ENCODE data around the gene MYO7A. TPM values are rescaled to one million over a fixed set of nuclear protein-coding genes. Genes with fewer than 3 reads are reported as not detected.

MYO7A gene
- total and polyA plus RNA-seq, 12 donors: 0.91 to 6.8 (median 2.8) TPM

DNA sequence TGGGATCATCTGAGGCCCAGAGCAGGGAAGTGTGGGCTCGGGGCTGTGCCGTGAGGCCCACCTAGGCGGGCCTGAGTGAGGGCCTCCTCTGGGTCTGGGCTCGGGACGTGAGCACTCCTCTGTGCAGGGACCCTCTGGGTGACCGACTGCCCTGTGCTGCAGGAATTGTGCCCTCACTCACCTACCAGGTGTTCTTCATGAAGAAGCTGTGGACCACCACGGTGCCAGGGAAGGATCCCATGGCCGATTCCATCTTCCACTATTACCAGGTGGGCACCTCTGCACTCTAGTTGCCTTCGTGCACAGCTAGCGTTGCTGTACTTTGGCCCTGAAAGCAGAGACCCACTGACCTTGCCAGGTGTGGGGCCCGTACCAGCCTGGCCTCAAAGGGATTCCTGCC is 80.5 kb downstream of the MYO7A start:
- Histone ChIP-seq H3K9me3 (no peaks in the 10 kb centered on the region), H3K36me3 (no peaks in the 10 kb centered on the region), H3K4me3 (no peak overlapping the region), H3K27ac (no peak overlapping the region), H3K27me3 (no peaks in the 10 kb centered on the region), H3K4me1 (peaks cover 0 to 7% (median 0%) of the 10 kb centered on the region in 9 donors)
- DNase-seq (no peak), ATAC-seq (no peak)
- intact Hi-C loops (cut with DNase I): no loop called here
- TF ChIP-seq, protein P1, sequence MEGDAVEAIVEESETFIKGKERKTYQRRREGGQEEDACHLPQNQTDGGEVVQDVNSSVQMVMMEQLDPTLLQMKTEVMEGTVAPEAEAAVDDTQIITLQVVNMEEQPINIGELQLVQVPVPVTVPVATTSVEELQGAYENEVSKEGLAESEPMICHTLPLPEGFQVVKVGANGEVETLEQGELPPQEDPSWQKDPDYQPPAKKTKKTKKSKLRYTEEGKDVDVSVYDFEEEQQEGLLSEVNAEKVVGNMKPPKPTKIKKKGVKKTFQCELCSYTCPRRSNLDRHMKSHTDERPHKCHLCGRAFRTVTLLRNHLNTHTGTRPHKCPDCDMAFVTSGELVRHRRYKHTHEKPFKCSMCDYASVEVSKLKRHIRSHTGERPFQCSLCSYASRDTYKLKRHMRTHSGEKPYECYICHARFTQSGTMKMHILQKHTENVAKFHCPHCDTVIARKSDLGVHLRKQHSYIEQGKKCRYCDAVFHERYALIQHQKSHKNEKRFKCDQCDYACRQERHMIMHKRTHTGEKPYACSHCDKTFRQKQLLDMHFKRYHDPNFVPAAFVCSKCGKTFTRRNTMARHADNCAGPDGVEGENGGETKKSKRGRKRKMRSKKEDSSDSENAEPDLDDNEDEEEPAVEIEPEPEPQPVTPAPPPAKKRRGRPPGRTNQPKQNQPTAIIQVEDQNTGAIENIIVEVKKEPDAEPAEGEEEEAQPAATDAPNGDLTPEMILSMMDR (IDR thresholded peaks at IDR 0.05): no peak
- 84 to 92% methylated on average over 11 of the region's 11 CpGs for WGBS, 2 donors

DNA sequence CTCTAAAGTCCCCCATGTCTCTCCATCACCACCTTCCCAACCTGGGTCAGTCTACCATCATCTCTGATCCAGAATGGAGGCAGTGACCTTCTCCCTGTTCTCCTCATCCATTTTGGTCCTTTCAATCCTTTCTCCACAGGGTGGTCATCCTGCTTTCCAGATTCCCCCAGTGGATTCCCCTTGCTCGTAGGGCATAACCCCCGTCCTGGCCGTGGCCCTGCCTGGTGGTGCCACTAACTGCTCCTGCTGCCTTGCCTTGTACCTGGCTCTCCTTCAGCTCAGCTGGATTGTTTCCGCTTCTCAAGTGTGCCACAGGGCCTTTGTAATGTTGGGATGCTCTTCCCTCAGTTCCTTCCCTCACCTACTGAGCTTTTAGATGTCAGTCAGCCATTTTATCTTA is 81.6 kb downstream of the MYO7A start:
- Histone ChIP-seq H3K4me3 (no peak overlapping the region), H3K36me3 (no peaks in the 10 kb centered on the region), H3K27ac (no peak overlapping the region), H3K9me3 (no peaks in the 10 kb centered on the region), H3K27me3 (no peaks in the 10 kb centered on the region), H3K4me1 (peaks cover 0 to 7% (median 0%) of the 10 kb centered on the region in 9 donors)
- ATAC-seq (no peak), DNase-seq (no peak)
- WGBS, 2 donors: 82 to 85% methylated on average over 4 of the region's 4 CpGs
- intact Hi-C loops (cut with DNase I): no loop called here
- TF ChIP-seq, protein P1 (IDR thresholded peaks at IDR 0.05): no peak

GRCh38 chr11:77211040-77211451 is 83.0 kb downstream of the MYO7A start:
- H3K4me3 ChIP-seq: no peak overlapping the region
- no peaks in the 10 kb centered on the region for H3K27me3 ChIP-seq
- 90 to 92% methylated on average over 14 of the region's 14 CpGs for WGBS, 2 donors
- intact Hi-C loops (cut with DNase I): no loop called here
- no peak for ATAC-seq
- DNase-seq: no peak
- TF ChIP-seq, protein P1 (IDR thresholded peaks at IDR 0.05): no peak
- peaks cover 0 to 7% (median 0%) of the 10 kb centered on the region in 9 donors for H3K4me1 ChIP-seq
- no peak overlapping the region for H3K27ac ChIP-seq
- H3K36me3 ChIP-seq: no peaks in the 10 kb centered on the region
- no peaks in the 10 kb centered on the region for H3K9me3 ChIP-seq

GRCh38 chr11:77211594-77212251 is 83.7 kb downstream of the MYO7A start:
- 87 to 89% methylated on average over 11 of the region's 11 CpGs for WGBS, 2 donors
- Histone ChIP-seq H3K4me1 (peaks cover 0 to 7% (median 0%) of the 10 kb centered on the region in 9 donors), H3K9me3 (no peaks in the 10 kb centered on the region), H3K36me3 (no peaks in the 10 kb centered on the region), H3K27me3 (no peaks in the 10 kb centered on the region), H3K4me3 (no peak overlapping the region), H3K27ac (no peak overlapping the region)
- TF ChIP-seq, protein P1 (IDR thresholded peaks at IDR 0.05): no peak
- ATAC-seq: no peak
- intact Hi-C loops (cut with DNase I): no loop called here
- no peak for DNase-seq
